ENCODE measurements around the gene FHL2.
"Not testable (repeated sequence)": the region's sequence is repeated elsewhere in the genome, so short reads cannot be mapped to it uniquely, and the experiment has no call there.

FHL2 gene

DNA sequence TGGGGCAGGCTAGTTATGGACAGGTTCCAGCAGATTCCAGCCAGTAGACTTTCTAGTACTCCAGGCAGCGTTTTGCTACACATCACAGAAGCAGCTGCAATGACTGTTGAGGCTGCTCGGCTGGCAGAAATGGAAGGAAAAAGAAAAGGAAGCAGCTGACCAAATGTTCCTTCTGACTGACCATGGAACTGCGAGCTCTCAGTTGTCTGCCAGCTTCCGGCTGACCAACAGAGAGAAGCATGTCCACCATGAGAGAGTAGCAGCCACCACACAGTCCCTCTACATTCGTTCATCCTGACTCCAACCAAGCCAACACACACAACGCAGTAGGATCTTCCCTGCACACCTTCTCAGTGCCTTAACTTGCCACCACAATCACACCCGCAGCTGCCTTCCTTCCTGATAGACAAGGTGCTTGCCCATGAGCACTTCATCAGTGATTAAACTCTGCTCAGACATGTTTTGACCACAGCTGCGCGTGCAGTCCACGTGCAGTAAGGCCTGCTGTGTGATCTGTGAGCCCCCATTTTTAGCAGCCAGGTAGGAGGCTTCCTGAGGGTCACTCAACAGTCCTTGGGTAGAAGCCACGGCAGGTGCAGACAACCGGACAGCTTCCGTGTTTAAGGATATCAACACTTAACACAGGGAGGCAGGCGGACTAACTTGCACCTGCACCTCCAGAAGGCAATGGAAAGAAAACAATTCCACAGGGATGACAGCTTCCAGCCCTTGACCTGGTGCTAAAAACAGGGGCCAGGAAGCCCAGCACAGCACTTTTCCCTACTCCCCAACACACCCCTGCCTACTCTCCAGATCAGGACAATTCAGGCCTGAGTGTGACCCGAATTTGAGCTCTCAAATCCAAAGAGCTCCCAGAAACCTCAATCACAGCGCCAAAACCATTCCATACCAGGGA is 70.3 kb downstream of the FHL2 start:
- TF ChIP-seq, protein P1, sequence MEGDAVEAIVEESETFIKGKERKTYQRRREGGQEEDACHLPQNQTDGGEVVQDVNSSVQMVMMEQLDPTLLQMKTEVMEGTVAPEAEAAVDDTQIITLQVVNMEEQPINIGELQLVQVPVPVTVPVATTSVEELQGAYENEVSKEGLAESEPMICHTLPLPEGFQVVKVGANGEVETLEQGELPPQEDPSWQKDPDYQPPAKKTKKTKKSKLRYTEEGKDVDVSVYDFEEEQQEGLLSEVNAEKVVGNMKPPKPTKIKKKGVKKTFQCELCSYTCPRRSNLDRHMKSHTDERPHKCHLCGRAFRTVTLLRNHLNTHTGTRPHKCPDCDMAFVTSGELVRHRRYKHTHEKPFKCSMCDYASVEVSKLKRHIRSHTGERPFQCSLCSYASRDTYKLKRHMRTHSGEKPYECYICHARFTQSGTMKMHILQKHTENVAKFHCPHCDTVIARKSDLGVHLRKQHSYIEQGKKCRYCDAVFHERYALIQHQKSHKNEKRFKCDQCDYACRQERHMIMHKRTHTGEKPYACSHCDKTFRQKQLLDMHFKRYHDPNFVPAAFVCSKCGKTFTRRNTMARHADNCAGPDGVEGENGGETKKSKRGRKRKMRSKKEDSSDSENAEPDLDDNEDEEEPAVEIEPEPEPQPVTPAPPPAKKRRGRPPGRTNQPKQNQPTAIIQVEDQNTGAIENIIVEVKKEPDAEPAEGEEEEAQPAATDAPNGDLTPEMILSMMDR (conservative IDR thresholded peaks at IDR 0.05): no peak
- peak overlapping the region; percentile 93 for H3K27ac ChIP-seq

DNA sequence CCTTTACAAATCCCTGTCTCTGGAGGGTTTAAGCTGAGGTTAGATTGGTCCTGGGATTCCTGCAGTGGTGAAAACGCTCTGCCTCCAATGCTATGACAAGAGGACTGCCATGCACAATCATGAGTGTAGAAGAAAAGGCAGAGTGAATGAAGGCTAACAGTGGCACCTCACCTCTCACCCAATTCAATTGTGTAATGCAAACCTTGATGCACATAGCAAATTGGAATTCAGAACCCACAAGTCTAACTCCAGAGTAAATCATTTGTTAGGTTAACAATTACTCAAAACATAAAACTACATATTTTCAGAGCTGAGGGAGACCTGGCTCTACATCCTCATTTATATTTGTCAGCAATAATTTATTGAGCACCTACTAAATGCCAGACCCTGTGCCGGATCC is 71.2 kb downstream of the FHL2 start:
- TF ChIP-seq, protein P1 (conservative IDR thresholded peaks at IDR 0.05): no peak
- no peak overlapping the region; the same call in 1 of the 2 replicates for H3K27ac ChIP-seq

DNA sequence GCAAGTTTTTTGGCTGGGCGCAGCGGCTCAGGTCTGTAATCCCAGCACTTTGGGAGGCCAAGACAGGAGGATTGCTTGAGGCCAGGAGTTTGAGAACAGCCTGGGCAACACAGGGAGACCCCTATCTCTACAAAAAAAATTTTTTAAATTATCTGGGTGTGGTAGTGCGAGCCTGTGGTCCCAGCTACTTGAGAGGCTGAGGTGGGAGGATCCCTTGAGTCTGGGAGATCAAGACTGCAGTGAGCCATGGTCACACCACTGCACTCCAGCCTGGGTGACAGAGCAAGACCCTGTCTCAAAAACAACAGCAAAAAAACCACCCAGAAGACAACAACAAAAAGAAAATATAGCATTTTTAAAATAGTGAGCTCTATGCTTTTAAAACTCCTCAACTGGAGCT is 71.6 kb downstream of the FHL2 start:
- H3K27ac ChIP-seq: not testable (repeated sequence)

DNA sequence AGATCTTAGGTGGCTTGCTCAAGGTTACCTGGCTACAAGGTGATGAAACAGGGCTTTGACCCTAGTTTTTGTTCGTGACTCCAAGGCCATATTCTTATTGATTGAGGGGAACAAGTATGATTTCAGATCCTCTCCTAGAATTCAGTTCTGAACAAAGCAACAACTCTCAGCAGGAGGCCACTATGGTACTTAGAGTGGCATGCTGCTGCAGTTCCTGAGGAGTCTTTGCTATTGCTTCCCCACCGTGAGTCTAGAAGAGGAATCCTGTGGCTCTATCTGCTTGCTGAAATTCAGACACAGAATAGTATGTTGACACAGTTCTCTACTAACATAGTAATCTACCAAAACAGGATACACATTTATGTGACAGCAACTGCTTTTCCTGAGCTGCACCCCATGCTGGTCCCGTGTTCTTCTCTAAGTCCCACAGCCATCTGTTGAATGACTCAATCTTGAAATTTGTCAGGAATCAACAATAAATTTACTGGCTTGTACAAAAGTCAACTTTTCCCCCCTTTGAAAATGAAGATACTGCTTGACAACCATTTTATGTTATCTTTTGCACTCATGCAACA is 73.4 kb downstream of the FHL2 start:
- H3K27ac ChIP-seq: no peak overlapping the region
- TF ChIP-seq, protein P1 (conservative IDR thresholded peaks at IDR 0.05): no peak

DNA sequence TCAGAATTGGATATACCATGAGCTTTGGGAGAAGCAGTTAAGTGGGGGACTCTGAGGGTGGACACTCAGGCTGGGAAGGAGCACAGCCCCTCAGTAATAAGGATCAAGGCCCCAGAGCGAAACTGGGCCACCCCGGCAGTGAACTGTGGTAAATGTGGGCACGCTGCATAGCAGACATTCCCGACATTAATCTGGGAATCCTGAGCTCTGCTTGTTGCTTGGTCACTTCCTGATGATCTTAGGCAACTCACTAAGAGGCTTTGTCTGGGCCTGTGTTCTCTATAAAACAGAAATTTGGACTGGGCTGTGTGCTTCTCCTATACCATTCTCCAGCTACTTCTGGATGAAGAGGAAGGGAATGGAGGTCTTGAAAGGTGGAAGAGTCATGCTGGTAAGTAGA is 74.1 kb downstream of the FHL2 start:
- TF ChIP-seq, protein P1 (conservative IDR thresholded peaks at IDR 0.05): no peak
- no peak overlapping the region for H3K27ac ChIP-seq

DNA sequence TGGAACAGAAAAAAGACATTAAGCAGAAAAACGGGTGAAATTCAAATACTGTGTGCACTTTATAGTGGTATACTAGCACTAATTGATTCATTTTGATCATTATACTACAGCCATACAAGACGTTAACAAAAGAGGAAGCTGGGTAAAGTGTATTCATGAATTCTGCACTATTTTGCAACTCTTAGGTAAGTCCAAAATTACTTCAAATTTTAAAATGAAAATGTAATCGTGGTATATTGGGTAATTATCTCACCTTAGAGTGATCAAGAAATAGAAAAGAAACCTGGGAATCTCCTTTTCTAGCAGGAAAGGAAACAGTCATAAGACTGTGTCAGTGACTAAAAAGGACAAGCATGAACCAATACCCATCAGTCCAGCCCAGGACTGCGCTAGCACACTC is 74.8 kb downstream of the FHL2 start:
- TF ChIP-seq, protein P1 (conservative IDR thresholded peaks at IDR 0.05): no peak
- no peak overlapping the region for H3K27ac ChIP-seq

DNA sequence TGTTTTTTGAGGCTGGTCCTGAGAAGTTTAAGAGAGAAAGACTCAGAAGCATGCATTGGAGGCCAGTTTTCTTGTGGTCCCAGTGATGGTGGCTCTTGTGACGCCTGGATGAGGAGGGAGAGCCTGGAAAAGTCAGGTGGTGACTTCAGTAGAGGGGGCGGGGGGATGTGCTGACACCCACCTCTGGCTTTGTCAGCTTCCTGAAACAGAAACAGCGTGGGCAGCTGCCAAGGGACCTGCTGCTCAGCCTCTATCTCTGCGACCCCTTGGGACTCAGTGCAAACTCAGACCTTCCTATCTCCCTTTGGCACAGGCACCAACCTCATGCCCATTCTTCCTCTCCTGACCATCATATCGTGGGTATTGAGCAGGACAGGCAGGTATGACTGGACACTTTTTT is 75.7 kb downstream of the FHL2 start:
- TF ChIP-seq, protein P1 (conservative IDR thresholded peaks at IDR 0.05): no peak
- no peak overlapping the region for H3K27ac ChIP-seq
